OCI-LY7 (cell line): ENCODE measurements around the gene RAB11FIP5.

Experiments
- CTCF ChIP-seq: fragments of 200-600 bp; sonication (generic); conservative IDR thresholded peaks from 2 replicates; pipeline ENCODE4 v1.5.1; 2014; ENCODE audit warnings: mild to moderate bottlenecking, antibody characterized with exemption, low read length, moderate library complexity, mixed read lengths
- EZH2phosphoT487 ChIP-seq: fragments of 200-600 bp; sonication (generic); IDR thresholded peaks from 2 replicates; pipeline ENCODE4 v1.6.1; 2018; ENCODE audit warnings: low read depth, borderline replicate concordance, mild to moderate bottlenecking, mixed run types, antibody characterized with exemption, low read length, moderate library complexity, mixed read lengths

GRCh38 chr2:73104933-73105332 is 7.8 kb downstream of the RAB11FIP5 start:
- no peak for TF ChIP-seq CTCF
- no peak for TF ChIP-seq EZH2phosphoT487
